PC-9 (cell line): ENCODE measurements around the gene IL1RL2. TPM values are rescaled to one million over a fixed set of nuclear protein-coding genes. Genes with fewer than 3 reads are reported as not detected.

Experiments
- BruUV-seq: library from RNA; stranded (reverse); fragments of 400-500 nt; replicated peaks from 2 replicates; lab custom pipeline; 2021; lab: Mats Ljungman, UMichigan
- CTCF ChIA-PET: fragments of 300-600 bp; sonication (Branson Sonifier 250); formaldehyde crosslinking; loops from one replicate; lab custom pipeline; 2022; ENCODE audit warnings: antibody characterized with exemption; lab: Charles Lee
- POLR2A ChIA-PET: fragments of 300-600 bp; sonication (Branson Sonifier 250); formaldehyde crosslinking; loops from one replicate; lab custom pipeline; 2022; ENCODE audit warnings: antibody characterized with exemption; ENCODE audit not compliant: unreplicated experiment; lab: Charles Lee
- DNase-seq, 2 experiments: peaks; one replicate each; pipeline versions ENCODE4 v3.0.0 to v3.0.0-alpha.2; 2015 to 2022; ENCODE audit warnings: mixed read lengths in 1 of 2
- H2AFZ ChIP-seq: fragments of 200-600 bp; sonication (generic); 2 replicates; pipeline ENCODE4 v1.8.1; 2017; ENCODE audit warnings: antibody characterized with exemption
- H3F3A ChIP-seq: fragments of 200-600 bp; sonication (generic); 2 replicates; pipeline ENCODE4 v1.8.1; 2017; ENCODE audit warnings: antibody characterized with exemption, mild to moderate bottlenecking, low read depth; ENCODE audit not compliant: insufficient read depth
- H3K27ac ChIP-seq: fragments of 200-600 bp; sonication (generic); 2 replicates; pipeline ENCODE4 v1.6.1; 2016; ENCODE audit warnings: mixed run types
- H3K27me3 ChIP-seq: fragments of 200-600 bp; sonication (generic); 2 replicates; pipeline ENCODE4 v1.6.1; 2016; ENCODE audit warnings: low read depth, mixed run types; ENCODE audit not compliant: insufficient read depth
- H3K36me3 ChIP-seq: fragments of 200-600 bp; sonication (generic); 2 replicates; pipeline ENCODE4 v1.6.1; 2016; ENCODE audit warnings: low read depth, mixed run types
- H3K4me1 ChIP-seq: fragments of 200-600 bp; sonication (generic); replicated peaks from 2 replicates; pipeline ENCODE4 v1.6.1; 2016; ENCODE audit warnings: mixed run types; ENCODE audit not compliant: insufficient read depth
- H3K4me2 ChIP-seq: fragments of 200-600 bp; sonication (generic); 2 replicates; pipeline ENCODE4 v1.6.1; 2017; ENCODE audit warnings: mixed run types
- H3K4me3 ChIP-seq: fragments of 200-600 bp; sonication (generic); 2 replicates; pipeline ENCODE4 v1.6.1; 2016; ENCODE audit warnings: mixed run types
- H3K79me2 ChIP-seq: fragments of 200-600 bp; sonication (generic); 2 replicates; pipeline ENCODE4 v1.6.1; 2017; ENCODE audit warnings: low read depth, mixed run types
- H3K9me2 ChIP-seq: fragments of 200-600 bp; sonication (generic); 2 replicates; pipeline ENCODE4 v1.8.1; 2017; ENCODE audit warnings: mild to moderate bottlenecking; ENCODE audit not compliant: insufficient read depth
- H3K9me3 ChIP-seq: fragments of 200-600 bp; sonication (generic); 2 replicates; pipeline ENCODE4 v1.8.1; 2016; ENCODE audit warnings: low read depth; ENCODE audit not compliant: insufficient read depth
- H4K20me1 ChIP-seq: fragments of 200-600 bp; sonication (generic); 2 replicates; pipeline ENCODE4 v1.8.1; 2017; ENCODE audit not compliant: insufficient read depth
- EZH2 ChIP-seq: fragments of 200-600 bp; sonication (generic); IDR thresholded peaks from 2 replicates; pipeline ENCODE4 v1.8.0; 2017; ENCODE audit warnings: antibody characterized with exemption, low read depth
- intact Hi-C: fragments of 100-400 bp; cut with micrococcal nuclease; formaldehyde crosslinking; loops from one replicate; pipeline ENCODE4 v1.10.0; 2022; ENCODE audit not compliant: unreplicated experiment
- total RNA-seq: library from RNA; stranded (reverse); gene quantifications from 2 replicates; pipeline ENCODE4 v1.2.3, GENCODE V29; 2021
- TF ChIP-seq, protein P1 (sequence below): fragments of 200-600 bp; sonication (generic); conservative IDR thresholded peaks from 2 replicates; pipeline ENCODE4 v1.6.1; 2017; ENCODE audit warnings: mixed run types, antibody characterized with exemption, mild to moderate bottlenecking, moderate library complexity

IL1RL2 gene
- total RNA-seq, 1 experiment from 2014 or later, result 1.9 TPM

DNA sequence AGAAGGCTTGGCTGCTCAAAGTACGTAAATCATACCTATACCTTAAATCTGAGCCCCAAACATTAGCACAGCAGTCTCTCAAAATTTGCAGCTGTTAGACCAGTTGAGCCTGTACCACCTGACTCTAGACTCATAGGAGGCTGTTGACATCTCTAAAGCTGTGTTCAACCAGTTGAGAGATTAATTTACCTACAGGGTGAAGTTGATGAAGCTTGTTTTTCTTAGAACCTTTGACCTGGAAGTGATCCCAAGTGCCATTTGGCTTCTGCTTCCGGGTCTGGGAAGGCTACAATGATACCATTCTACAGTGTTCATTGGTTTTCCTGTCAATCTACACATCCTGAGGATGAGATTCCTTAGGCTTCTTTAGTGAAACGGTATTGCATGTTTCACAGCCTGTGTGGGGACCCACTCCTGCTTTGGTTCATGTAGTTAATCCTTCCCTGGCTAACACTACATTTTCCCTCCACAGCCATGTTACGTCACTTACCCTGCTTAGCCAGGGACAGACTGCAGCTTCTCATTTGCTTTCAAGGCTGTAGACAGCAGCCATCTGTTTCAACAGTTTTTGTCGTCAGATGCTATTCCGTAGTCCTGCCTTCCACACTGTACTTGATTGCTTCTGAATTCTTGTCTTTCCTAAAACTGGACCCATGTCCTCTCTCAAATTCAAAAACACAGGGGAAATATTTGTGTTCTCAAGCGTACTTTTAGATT is 4.7 kb upstream of the IL1RL2 start:
- Histone ChIP-seq H3K36me3 (no peaks in the 10 kb centered on the region), H3F3A (no peaks in the 10 kb centered on the region), H4K20me1 (no peaks in the 10 kb centered on the region), H3K27ac (no peak overlapping the region), H2AFZ (0 out of 2 replicates have a peak overlapping the region, but pooled peaks have one; percentile 42), H3K9me3 (no peaks in the 10 kb centered on the region), H3K27me3 (no peaks in the 10 kb centered on the region), H3K9me2 (no peaks in the 10 kb centered on the region), H3K4me3 (no peak overlapping the region), H3K79me2 (no peaks in the 10 kb centered on the region), H3K4me2 (no peak overlapping the region), H3K4me1 (peaks cover 6% of the 10 kb centered on the region)
- ChIA-PET POLR2A (no interaction called here), CTCF (no interaction called here)
- DNase-seq, result no peak
- TF ChIP-seq EZH2, result no peak
- TF ChIP-seq, protein P1, sequence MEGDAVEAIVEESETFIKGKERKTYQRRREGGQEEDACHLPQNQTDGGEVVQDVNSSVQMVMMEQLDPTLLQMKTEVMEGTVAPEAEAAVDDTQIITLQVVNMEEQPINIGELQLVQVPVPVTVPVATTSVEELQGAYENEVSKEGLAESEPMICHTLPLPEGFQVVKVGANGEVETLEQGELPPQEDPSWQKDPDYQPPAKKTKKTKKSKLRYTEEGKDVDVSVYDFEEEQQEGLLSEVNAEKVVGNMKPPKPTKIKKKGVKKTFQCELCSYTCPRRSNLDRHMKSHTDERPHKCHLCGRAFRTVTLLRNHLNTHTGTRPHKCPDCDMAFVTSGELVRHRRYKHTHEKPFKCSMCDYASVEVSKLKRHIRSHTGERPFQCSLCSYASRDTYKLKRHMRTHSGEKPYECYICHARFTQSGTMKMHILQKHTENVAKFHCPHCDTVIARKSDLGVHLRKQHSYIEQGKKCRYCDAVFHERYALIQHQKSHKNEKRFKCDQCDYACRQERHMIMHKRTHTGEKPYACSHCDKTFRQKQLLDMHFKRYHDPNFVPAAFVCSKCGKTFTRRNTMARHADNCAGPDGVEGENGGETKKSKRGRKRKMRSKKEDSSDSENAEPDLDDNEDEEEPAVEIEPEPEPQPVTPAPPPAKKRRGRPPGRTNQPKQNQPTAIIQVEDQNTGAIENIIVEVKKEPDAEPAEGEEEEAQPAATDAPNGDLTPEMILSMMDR, result no peak
- BruUV-seq, result no TSS peak
- intact Hi-C loops, result no loop called here

DNA sequence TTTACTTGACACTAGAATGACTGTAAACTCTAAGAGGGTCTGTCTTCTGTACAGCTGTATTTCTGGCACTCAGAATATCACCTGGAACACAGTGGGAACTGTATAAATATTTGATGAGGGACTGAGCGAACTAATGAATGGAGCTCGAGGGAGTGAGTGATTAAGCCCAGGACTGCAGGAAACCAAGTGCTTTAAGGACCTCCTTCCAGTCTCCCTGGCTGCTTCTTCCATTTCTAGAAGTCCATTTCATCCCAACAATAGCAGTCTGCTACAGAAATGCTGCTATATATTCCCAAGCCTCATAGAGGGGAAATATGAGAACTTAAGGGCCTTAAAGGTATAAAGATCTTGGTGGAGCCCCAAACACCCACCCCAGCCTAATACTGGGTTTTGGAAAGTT is 2.8 kb upstream of the IL1RL2 start:
- CTCF ChIA-PET, result no interaction called here
- BruUV-seq, result no TSS peak

DNA sequence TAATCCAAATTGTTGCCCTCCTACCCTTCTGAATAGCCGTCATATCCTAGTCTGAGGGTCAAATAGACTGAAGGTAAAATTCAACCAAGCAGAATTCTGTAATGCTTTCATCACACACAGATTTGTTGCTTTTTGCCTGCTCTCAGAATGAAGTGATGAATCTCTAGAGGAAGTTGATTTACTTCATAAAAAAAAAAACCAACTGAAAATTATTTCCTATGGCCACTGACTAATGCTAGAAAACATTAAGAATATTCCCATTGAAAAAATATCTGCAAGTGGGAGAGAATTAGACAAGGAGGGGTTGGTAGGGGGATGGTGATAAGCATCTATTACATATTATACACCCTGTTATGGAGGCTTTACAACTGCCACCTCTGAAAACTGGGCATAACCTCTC is 2.3 kb upstream of the IL1RL2 start:
- no peak for TF ChIP-seq EZH2
- TF ChIP-seq, protein P1, result no peak
- Histone ChIP-seq H2AFZ (no peak overlapping the region), H3K79me2 (no peaks in the 10 kb centered on the region), H3F3A (no peaks in the 10 kb centered on the region), H4K20me1 (no peaks in the 10 kb centered on the region), H3K36me3 (no peaks in the 10 kb centered on the region), H3K27me3 (no peaks in the 10 kb centered on the region), H3K4me3 (no peak overlapping the region), H3K9me2 (no peaks in the 10 kb centered on the region), H3K27ac (no peak overlapping the region), H3K4me2 (no peak overlapping the region), H3K4me1 (peaks cover 6% of the 10 kb centered on the region), H3K9me3 (no peaks in the 10 kb centered on the region)
- CTCF ChIA-PET, result interaction anchor here (0.6 kb wide), 1 partner anchor 305 kb away, joined by 7 read pairs; no protein-coding TSS in a partner anchor
- intact Hi-C loops, result no loop called here
- POLR2A ChIA-PET, result no interaction called here
- DNase-seq, result no peak
- no TSS peak for BruUV-seq

More for the DNA sequence above, 2.8 kb upstream of the IL1RL2 start:
- intact Hi-C loops, result no loop called here
- TF ChIP-seq, protein P1, result no peak
- no peak for TF ChIP-seq EZH2
- H3K4me1 ChIP-seq, result peaks cover 6% of the 10 kb centered on the region
- no peak overlapping the region for H2AFZ ChIP-seq
- H3K27me3 ChIP-seq, result no peaks in the 10 kb centered on the region
- no peak for DNase-seq
- H3K4me3 ChIP-seq, result no peak overlapping the region
- no peaks in the 10 kb centered on the region for H3K79me2 ChIP-seq
- no peak overlapping the region for H3K4me2 ChIP-seq
- H3K9me2 ChIP-seq, result no peaks in the 10 kb centered on the region
- no peaks in the 10 kb centered on the region for H3K36me3 ChIP-seq
- H4K20me1 ChIP-seq, result no peaks in the 10 kb centered on the region
- H3K9me3 ChIP-seq, result no peaks in the 10 kb centered on the region
- H3F3A ChIP-seq, result no peaks in the 10 kb centered on the region
- H3K27ac ChIP-seq, result no peak overlapping the region
- POLR2A ChIA-PET, result no interaction called here
